SHP77 treated with DMSO at 0.1 percent for 48 hours (cell line): ENCODE measurements around the gene VPS26A.

Experiments
- DNase-seq: peaks from one replicate; lab custom pipeline; 2025; lab: John Stamatoyannopoulos, UW

VPS26A gene

GRCh38 chr10:69179089-69179742, 55.2 kb downstream of the VPS26A start:
- no peak for DNase-seq

GRCh38 chr10:69179743-69180524, 56.0 kb downstream of the VPS26A start, which contains the start of gene SUPV3L1:
TSS of gene SUPV3L1 (plus strand) at chr10:69180234. CDS start at chr10:69180292, 58 bp downstream.
- peak; percentile 75 for DNase-seq

- no peak for DNase-seq
These were observed 56.7 kb downstream of the VPS26A start for GRCh38 chr10:69180525-69181204.

DNA sequence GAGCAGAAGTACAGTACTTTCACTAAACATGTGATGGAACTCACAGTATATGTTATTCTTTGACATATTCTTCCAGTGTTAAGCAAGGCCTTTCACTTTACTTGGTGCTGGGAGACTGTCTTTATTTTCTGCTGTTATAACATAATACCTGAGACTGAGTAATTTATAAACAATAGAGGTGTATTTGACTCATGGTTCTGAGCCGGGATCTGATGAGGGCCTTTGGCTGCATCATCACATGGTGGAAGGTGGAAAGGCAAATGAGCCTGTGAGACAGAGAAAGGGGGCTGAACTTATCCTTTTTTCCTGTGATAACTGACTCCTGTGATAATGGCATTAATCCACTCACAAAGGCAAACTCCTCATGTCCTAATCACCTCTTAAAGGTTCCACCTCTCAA, 57.5 kb downstream of the VPS26A start:
- no peak for DNase-seq

- no peak for DNase-seq
These were observed 58.0 kb downstream of the VPS26A start for GRCh38 chr10:69182005-69182404.

DNA sequence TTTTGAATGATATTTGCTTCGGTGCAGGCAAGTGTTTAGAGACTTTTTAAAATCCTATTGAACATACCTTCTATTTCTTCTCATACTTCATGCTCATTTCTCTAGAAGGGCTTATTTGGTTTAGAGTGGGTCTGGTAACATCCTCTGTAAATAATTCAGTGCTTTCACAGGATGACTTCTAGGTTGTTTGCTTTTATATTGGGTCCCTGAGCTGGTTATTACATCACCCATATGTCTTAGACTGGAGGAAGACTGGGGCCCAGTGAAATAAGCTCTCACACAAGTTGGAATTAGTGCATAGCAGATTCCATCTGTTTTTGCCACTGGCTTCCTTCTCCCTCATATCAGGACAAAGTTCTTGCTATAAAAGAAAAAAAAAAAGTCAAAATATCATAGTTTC, 62.5 kb downstream of the VPS26A start:
- no peak for DNase-seq

GRCh38 chr10:69201045-69201444, 77.1 kb downstream of the VPS26A start:
- DNase-seq: no peak

DNA sequence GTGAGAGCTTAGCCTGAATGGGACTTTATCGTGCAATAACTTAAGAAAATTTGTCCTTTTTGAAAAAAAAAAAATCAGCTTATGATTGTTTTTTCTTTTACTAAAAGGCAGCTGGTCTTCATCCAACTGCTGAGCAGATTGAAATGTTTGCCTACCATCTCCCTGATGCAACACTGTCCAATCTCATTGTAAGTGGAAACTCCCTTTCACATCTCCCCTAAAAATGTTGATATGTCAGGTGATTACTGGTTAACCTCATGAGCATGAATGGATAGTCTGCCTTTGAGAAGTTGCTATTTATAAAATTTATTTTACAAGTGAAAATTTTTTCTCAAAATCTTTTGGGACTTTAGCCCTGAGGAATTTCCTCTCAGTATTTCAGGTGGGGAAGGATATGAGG, 78.4 kb downstream of the VPS26A start:
- DNase-seq: no peak

GRCh38 chr10:69208761-69209160, 84.8 kb downstream of the VPS26A start:
- DNase-seq: no peak

- DNase-seq: no peak
These were observed 86.0 kb downstream of the VPS26A start for GRCh38 chr10:69209787-69210484.

DNA sequence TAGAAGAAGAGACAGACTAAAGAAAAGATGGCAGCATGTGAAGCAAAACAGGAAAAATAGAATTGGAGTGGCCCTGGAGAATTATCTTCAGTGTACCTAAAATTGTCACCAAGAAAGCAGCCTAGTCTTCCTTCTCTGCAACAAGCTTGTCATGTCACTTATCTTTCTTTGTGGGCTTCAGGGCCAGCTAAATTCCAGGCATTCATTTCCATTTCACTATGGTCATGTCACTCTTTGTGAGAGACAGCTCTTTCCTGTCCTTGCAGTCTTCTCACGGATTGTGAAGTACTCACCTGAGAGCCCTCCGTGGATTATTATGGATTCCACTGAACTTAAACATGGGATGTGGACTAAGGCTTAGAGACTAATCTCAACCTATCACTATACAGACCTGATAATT, 87.1 kb downstream of the VPS26A start:
- no peak for DNase-seq

- DNase-seq: no peak
These were observed 87.5 kb downstream of the VPS26A start for GRCh38 chr10:69211524-69211923.

DNA sequence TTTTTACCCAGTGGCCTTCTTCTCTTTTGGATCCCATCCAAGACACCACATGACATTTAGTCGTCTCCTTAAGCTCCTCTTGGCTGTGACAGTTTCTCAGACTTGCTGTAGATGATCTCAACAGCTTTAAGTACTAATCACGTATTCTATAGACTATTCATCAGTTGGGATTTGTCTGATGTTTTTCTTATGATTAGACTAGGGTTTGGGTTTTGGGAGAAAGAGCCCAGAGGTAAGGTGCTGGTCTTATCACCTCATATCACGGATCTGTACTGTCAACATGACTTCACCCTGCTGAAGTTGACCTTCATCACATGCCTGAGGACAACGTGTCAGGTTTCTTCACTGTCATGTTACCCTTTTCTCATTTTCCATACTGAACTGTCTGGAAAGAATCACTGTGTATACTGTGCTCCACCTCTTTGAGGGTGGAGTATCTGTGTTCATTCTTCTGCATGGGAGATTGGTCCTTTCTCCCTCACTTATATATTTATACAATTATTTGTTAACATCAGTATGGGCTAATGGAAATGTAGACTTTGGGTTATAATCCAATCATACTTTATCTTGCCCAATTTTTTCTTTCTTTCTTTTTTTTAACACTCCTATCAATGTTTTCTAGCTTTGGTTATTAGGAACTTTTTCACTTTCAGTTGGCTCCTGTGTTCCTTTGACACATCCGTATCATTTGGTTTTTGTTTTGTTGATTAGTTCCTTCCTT, 89.8 kb downstream of the VPS26A start:
- no peak for DNase-seq

DNA sequence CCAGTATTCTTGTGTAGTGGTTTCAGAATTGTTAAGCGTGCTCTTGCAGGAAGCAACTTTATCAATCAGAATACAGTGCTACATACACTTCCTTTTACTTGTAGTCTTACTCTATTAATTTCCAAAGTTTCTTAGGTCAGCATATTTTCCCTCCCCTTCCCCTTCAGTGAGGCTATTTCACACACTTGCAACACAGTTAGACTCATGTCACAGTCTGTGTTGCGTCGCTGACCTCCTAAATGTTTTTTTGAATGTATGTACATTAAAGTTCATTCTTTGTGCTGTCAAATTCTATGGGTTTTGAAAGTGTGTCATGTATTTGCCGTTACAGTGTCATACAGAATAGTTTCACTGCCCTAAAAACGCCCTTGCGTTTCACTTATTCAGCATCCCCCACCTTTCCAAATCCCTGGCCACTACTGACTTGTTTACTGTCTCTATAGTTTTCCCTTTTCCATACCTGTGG, 90.7 kb downstream of the VPS26A start:
- no peak for DNase-seq

DNA sequence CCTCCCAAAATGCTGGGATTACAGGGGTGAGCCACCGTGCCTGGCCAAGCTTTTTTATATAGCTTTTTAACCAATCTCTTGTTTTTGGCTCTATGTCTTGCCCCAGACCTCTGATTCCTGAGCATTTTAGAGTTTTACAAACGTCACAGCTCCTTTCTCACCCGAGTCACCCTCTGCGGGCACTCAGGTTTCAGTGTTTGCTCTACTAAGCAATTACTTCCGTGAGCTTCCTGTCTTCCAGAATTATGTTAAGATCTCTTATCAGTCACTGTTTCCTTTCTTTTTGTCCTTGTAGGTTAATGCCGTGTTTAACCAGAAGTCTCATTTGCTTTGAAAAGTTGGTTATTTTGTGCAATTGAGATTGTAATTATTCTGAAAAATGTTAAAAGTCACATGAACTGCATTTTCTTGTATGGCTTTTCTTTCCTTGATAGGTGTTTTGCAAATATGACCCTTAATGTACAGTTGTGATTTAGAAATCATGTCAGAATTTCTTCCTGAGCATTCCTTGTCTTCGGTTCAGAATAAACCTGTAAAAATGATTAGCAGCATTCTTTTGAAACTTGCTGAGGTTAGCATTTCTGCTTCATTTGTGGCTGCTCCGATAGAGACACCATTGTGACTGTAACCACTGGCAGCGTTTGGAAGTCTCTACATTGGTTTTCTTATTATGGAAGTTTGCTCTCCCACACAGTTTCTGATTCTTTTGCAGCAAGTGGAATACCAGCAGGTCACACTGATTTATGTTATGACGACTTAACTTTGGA, 91.6 kb downstream of the VPS26A start:
- DNase-seq: no peak

DNA sequence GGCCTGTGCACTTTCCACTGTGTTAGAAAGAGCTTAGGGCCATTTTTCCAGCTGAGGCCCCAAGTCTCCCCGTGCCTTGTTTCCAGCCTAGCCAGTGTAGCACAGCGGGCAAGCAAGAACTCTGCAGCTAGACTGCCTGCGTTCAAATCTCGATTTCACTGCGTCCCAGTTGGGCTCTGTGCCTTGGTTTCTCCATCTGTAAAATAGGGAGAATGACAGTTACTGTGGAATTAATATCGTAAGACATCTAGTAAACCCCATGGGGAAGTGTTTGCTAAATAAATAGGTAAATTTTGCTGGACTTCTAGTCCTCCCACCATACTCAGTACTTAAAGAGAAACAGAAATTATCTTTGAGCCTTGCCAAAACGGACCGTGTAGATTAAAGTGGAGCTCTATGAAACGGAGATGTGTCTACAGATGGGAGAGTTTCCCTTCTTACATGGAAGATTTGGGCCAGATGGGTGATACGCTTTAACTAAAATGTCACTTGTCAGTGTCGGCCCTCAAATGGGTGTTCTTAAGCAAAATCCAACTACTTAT, 92.7 kb downstream of the VPS26A start:
- no peak for DNase-seq

DNA sequence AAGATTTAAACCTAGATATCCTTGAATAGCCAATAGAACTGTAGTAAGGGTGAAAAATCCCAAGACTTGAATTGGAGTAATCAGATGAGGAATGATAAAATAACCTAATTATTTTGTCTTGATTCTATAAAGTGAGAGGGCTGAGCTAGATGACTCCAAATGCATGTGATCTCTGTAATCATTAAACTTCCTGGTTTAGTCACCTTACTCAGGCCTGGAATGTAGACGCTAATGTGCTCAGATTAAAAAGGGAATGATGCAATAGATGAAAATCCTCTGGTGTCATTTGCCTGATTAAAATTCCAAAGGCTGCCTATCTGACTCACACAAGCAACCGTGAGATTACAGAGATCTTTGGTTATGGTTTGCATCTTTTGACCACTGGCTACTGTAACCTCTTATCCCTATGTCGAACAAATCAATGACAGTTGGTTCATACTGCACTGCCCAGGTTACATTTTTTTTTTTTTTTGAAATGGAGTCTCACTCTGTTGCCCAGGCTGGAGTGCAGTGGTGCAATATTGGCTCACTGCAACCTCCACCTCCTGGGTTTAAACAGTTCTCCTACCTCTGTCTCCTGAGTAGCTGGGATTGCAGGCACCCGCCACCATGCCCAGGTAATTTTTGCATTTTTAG, 93.3 kb downstream of the VPS26A start:
- no peak for DNase-seq

DNA sequence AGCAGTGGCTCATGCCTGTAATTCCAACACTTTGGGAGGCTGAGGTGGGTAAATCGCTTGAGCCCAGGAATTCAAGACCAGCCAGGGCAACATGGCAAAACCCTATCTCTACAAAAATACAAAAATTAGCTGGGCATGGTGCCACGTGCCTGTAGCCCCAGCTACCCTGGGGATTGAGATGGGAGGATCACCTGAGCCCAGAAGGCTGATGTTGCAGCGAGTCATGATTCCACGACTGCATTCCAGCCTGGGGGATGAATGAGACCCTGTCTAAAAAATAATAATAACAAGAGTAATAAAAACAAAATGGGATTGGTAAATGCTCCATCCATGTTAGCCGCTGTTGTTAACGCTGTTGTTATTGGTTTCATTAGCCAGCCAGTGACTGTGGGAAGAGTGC, 94.9 kb downstream of the VPS26A start:
- DNase-seq: no peak

- no peak for DNase-seq
These were observed 96.1 kb downstream of the VPS26A start, which contains the start of gene HKDC1 for GRCh38 chr10:69220041-69220451. TSS of gene HKDC1 (plus strand) at chr10:69220332. CDS start at chr10:69220436, 104 bp downstream.

DNA sequence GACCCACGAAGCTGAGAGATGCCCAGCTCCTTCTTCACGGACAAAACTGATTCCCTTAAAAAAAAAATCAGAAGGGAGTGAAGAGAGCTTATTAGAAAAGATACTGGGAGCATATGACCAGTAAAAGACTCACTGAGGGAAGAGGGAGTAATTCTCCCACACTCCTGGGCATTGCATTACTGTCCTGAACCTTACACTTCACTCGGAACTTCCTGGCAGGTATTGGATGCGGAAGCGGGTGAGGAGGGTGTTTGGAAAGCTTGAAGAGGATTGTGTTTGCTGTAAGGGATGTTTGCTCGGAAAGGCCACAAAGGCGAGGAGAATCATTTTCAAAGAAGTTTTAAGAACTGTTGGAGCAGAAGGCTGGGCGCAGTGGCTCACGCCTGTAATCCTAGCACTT, 96.5 kb downstream of the VPS26A start:
- DNase-seq: no peak
